H9 (cell line): ENCODE measurements around the gene RCAN2. TPM values are rescaled to one million over a fixed set of nuclear protein-coding genes. Genes with fewer than 3 reads are reported as not detected.

Experiments
- DNase-seq: peaks from one replicate; pipeline ENCODE4 v3.0.0-alpha.2; 2017
- H2AFZ ChIP-seq: one replicate; pipeline ENCODE4 v1.6.1; 2013; ENCODE audit warnings: mild to moderate bottlenecking, low read length, control low read depth, moderate library complexity
- H2AK5ac ChIP-seq: 2 replicates; pipeline ENCODE4 v1.6.1; 2013; ENCODE audit warnings: low read length, control low read depth, mixed read lengths; ENCODE audit not compliant: insufficient read length
- H2BK120ac ChIP-seq: one replicate; pipeline ENCODE4 v1.6.1; 2013; ENCODE audit warnings: low read depth, mild to moderate bottlenecking, low read length, control low read depth, inconsistent platforms; ENCODE audit not compliant: poor library complexity, severe bottlenecking
- H2BK12ac ChIP-seq: 2 replicates; pipeline ENCODE4 v1.6.1; 2013; ENCODE audit warnings: low read length, control low read depth, mixed read lengths, low read depth; ENCODE audit not compliant: insufficient read length
- H2BK15ac ChIP-seq: 2 replicates; pipeline ENCODE4 v1.6.1; 2013; ENCODE audit warnings: low read depth, low read length, control low read depth
- H2BK20ac ChIP-seq: one replicate; pipeline ENCODE4 v1.6.1; 2013; ENCODE audit warnings: low read depth, mild to moderate bottlenecking, low read length, control low read depth, inconsistent platforms; ENCODE audit not compliant: poor library complexity, severe bottlenecking
- H2BK5ac ChIP-seq: 2 replicates; pipeline ENCODE4 v1.6.1; 2013; ENCODE audit warnings: low read length, control low read depth, mixed read lengths; ENCODE audit not compliant: insufficient read length
- H3K14ac ChIP-seq: 2 replicates; pipeline ENCODE4 v1.6.1; 2013; ENCODE audit warnings: low read length, control low read depth; ENCODE audit not compliant: insufficient read depth
- H3K18ac ChIP-seq: 2 replicates; pipeline ENCODE4 v1.6.1; 2013; ENCODE audit warnings: low read depth, mild to moderate bottlenecking, mixed read lengths, low read length, control low read depth; ENCODE audit not compliant: insufficient read length
- H3K23ac ChIP-seq: 2 replicates; pipeline ENCODE4 v1.6.1; 2013; ENCODE audit warnings: low read length, control low read depth, mixed read lengths, low read depth; ENCODE audit not compliant: insufficient read length
- H3K23me2 ChIP-seq: 2 replicates; pipeline ENCODE4 v1.6.1; 2013; ENCODE audit warnings: low read depth, mild to moderate bottlenecking, mixed read lengths, low read length, control low read depth; ENCODE audit not compliant: insufficient read length, poor library complexity, severe bottlenecking
- H3K27ac ChIP-seq: 2 replicates; pipeline ENCODE4 v1.5.1; 2013; ENCODE audit warnings: low read length, control low read depth, mixed read lengths, low read depth; ENCODE audit not compliant: insufficient read length
- H3K27me3 ChIP-seq: 2 replicates; pipeline ENCODE4 v1.6.1; 2013; ENCODE audit warnings: low read length, control low read depth, inconsistent platforms; ENCODE audit not compliant: insufficient read depth
- H3K4ac ChIP-seq: 2 replicates; pipeline ENCODE4 v1.6.1; 2013; ENCODE audit warnings: low read depth, mild to moderate bottlenecking, control low read depth, inconsistent platforms, low read length, moderate library complexity
- H3K4me1 ChIP-seq: 2 replicates; pipeline ENCODE4 v1.6.1; 2013; ENCODE audit warnings: low read length, control low read depth, inconsistent platforms; ENCODE audit not compliant: insufficient read depth
- H3K4me2 ChIP-seq: 2 replicates; pipeline ENCODE4 v1.6.1; 2013; ENCODE audit warnings: low read length, control low read depth, mixed read lengths; ENCODE audit not compliant: insufficient read length, insufficient read depth
- H3K56ac ChIP-seq: 2 replicates; pipeline ENCODE4 v1.6.1; 2013; ENCODE audit warnings: low read depth, mild to moderate bottlenecking, mixed read lengths, low read length, control low read depth; ENCODE audit not compliant: insufficient read length
- H3K79me1 ChIP-seq: 2 replicates; pipeline ENCODE4 v1.6.1; 2013; ENCODE audit warnings: low read depth, mild to moderate bottlenecking, moderate library complexity, low read length, control low read depth, inconsistent platforms; ENCODE audit not compliant: insufficient read depth, poor library complexity, severe bottlenecking
- H3K79me2 ChIP-seq: 2 replicates; pipeline ENCODE4 v1.6.1; 2013; ENCODE audit warnings: low read length, control low read depth, inconsistent platforms; ENCODE audit not compliant: insufficient read depth
- H3K9ac ChIP-seq: 2 replicates; pipeline ENCODE4 v1.6.1; 2013; ENCODE audit warnings: low read length, control low read depth, mixed read lengths; ENCODE audit not compliant: insufficient read length; ENCODE audit errors: extremely low read depth
- H3K9me3 ChIP-seq: one replicate; pipeline ENCODE4 v1.6.1; 2013; ENCODE audit warnings: low read depth, low read length, inconsistent platforms; ENCODE audit not compliant: control insufficient read depth
- H3T11ph ChIP-seq: one replicate; pipeline ENCODE4 v1.6.1; 2013; ENCODE audit warnings: mild to moderate bottlenecking, low read length, control low read depth, inconsistent platforms
- H4K20me1 ChIP-seq: one replicate; pipeline ENCODE4 v1.6.1; 2013; ENCODE audit not compliant: control insufficient read depth, insufficient read length, insufficient read depth
- H4K5ac ChIP-seq: 2 replicates; pipeline ENCODE4 v1.6.1; 2013; ENCODE audit warnings: low read depth, mild to moderate bottlenecking, mixed read lengths, low read length, control low read depth; ENCODE audit not compliant: insufficient read length
- H4K8ac ChIP-seq: replicated peaks from 2 replicates; pipeline ENCODE4 v1.6.1; 2013; ENCODE audit warnings: low read length, control low read depth, mixed read lengths, low read depth; ENCODE audit not compliant: insufficient read length
- H4K91ac ChIP-seq: 2 replicates; pipeline ENCODE4 v1.6.1; 2013; ENCODE audit warnings: low read depth, mild to moderate bottlenecking, moderate library complexity, mixed read lengths, low read length, control low read depth; ENCODE audit not compliant: insufficient read length
- H3K27ac Mint-ChIP-seq, 3 experiments: 2 replicates in 2 of 3; 3 replicates in 1 of 3; pipeline ENCODE4 v1.8.0; 2020 to 2021; ENCODE audit warnings: mixed read lengths in 3 of 3, mild to moderate bottlenecking in 1 of 3, moderate library complexity in 1 of 3
- H3K27me3 Mint-ChIP-seq: 2 replicates; pipeline ENCODE4 v1.8.0; 2021; ENCODE audit warnings: low read depth, mild to moderate bottlenecking, moderate library complexity, mixed read lengths
- H3K36me3 Mint-ChIP-seq, 3 experiments: 2 replicates in 2 of 3; 3 replicates in 1 of 3; pipeline ENCODE4 v1.8.0; 2020 to 2021; ENCODE audit warnings: low read depth in 3 of 3, mixed read lengths in 3 of 3; ENCODE audit not compliant: insufficient read depth in 1 of 3
- H3K4me1 Mint-ChIP-seq, 2 experiments: 2 replicates each; pipeline ENCODE4 v1.8.0; 2020; ENCODE audit warnings: mixed read lengths in 2 of 2
- H3K4me3 Mint-ChIP-seq, 2 experiments: 2 replicates in 1 of 2; 3 replicates in 1 of 2; pipeline ENCODE4 v1.8.0; 2020 to 2021; ENCODE audit warnings: mild to moderate bottlenecking in 2 of 2, mixed read lengths in 2 of 2, moderate library complexity in 1 of 2
- H3K9me3 Mint-ChIP-seq, 2 experiments: 2 replicates in 1 of 2; 3 replicates in 1 of 2; pipeline ENCODE4 v1.8.0; 2020; ENCODE audit warnings: mild to moderate bottlenecking in 2 of 2, mixed read lengths in 2 of 2, moderate library complexity in 1 of 2
- CTCF ChIP-seq: fragments of 200-600 bp; sonication (generic); conservative IDR thresholded peaks from 3 replicates; pipeline ENCODE4 v1.8.0; 2021; ENCODE audit warnings: antibody characterized with exemption, mild to moderate bottlenecking
- WGBS: extraction: QIAGEN DNeasy Blood & Tissue Kit; methylation state at CpG from one replicate; pipeline ENCODE4 v1.1.7; 2013; ENCODE audit warnings: missing lambda C conversion rate, low lambda C conversion rate, mixed read lengths; ENCODE audit not compliant: insufficient read length; ENCODE audit errors: extremely low coverage; 5-methylcytosine and 5-hydroxymethylcytosine counted together
- total RNA-seq: library from RNA; stranded (reverse); gene quantifications from 2 replicates; pipeline ENCODE4 v1.2.1, GENCODE V29; 2021

RCAN2 gene
- total RNA-seq, 1 experiment from 2014 or later = 3.0 TPM

- Histone ChIP-seq H4K8ac (no peak overlapping the region), H4K5ac (no peak overlapping the region), H3K4me2 (no peak overlapping the region), H4K91ac (no peak overlapping the region), H4K20me1 (no peaks in the 10 kb centered on the region), H3K23me2 (no peaks in the 10 kb centered on the region), H3T11ph (no peak overlapping the region), H3K56ac (no peak overlapping the region), H3K23ac (no peak overlapping the region), H2BK15ac (no peak overlapping the region), H3K79me1 (no peaks in the 10 kb centered on the region), H3K9me3 (no peaks in the 10 kb centered on the region), H3K18ac (no peak overlapping the region), H3K9ac (no peak overlapping the region), H2AFZ (no peak overlapping the region), H2BK5ac (no peak overlapping the region), H3K79me2 (no peaks in the 10 kb centered on the region), H3K27ac (no peak overlapping the region), H3K14ac (no peak overlapping the region), H2AK5ac (no peak overlapping the region), H2BK20ac (no peak overlapping the region), H3K4ac (no peak overlapping the region), H3K27me3 (no peaks in the 10 kb centered on the region), H3K4me1 (no peaks in the 10 kb centered on the region), H2BK12ac (no peak overlapping the region), H2BK120ac (no peak overlapping the region)
- Mint-ChIP-seq H3K9me3 (no peaks in the 10 kb centered on the region), H3K27ac (no peak overlapping the region), H3K4me3 (no peak overlapping the region), H3K36me3 (no peaks in the 10 kb centered on the region), H3K27me3 (0 out of 2 replicates have a peak, but pooled peaks cover 2% of the 10 kb centered on the region), H3K4me1 (no peaks in the 10 kb centered on the region)
- DNase-seq = no peak
- no peak for TF ChIP-seq CTCF
- WGBS = no CpG with 5 or more reads among the region's 7 CpGs
Observed at GRCh38 chr6:46505693-46506512, 14.7 kb upstream of the RCAN2 start.
